ENCODE data around the gene DNAH17. TPM values are rescaled to one million over a fixed set of nuclear protein-coding genes. Genes with fewer than 3 reads are reported as not detected.

Gene DNAH17
- polyA plus RNA-seq, 1 of the 3 experiments (the other 2 are of a cell fraction) = not detected

GRCh38 chr17:78458091-78458490 lies 119.1 kb downstream of the DNAH17 start:
- Histone ChIP-seq H3K27ac (ENCODE audit: low read depth in 2 of 2, low read length in 1 of 2) (no peak overlapping the region), H2AFZ (ENCODE audit: low read depth) (no peak overlapping the region), H3K36me3 (replicated peaks in 1 of 2; ENCODE audit: control insufficient read depth in 1 of 2, insufficient read depth in 2 of 2, low read length in 1 of 2) (no peaks in the 10 kb centered on the region), H3K27me3 (ENCODE audit: insufficient read depth) (no peaks in the 10 kb centered on the region), H3K4me3 (ENCODE audit: low read depth in 2 of 2, low read length in 1 of 2) (no peak overlapping the region), H3K4me1 (ENCODE audit: control insufficient read depth in 1 of 2, insufficient read depth in 2 of 2, low read depth in 1 of 2, low read length in 1 of 2) (no peaks in the 10 kb centered on the region; a peak in 1 of 4 replicates), H3K9ac (no peak overlapping the region), H3K4me2 (no peak overlapping the region), H3K9me2 (no peaks in the 10 kb centered on the region), H3F3A (replicated peaks; ENCODE audit: insufficient read depth) (no peaks in the 10 kb centered on the region), H4K20me1 (ENCODE audit: insufficient read depth) (no peaks in the 10 kb centered on the region), H3K9me3 (no peaks in the 10 kb centered on the region), H3K79me2 (ENCODE audit: insufficient read depth) (no peaks in the 10 kb centered on the region)
- ChIA-PET POLR2A (no interaction called here), CTCF (interaction anchor here (1.0 to 1.3 kb wide), 3 partner anchors 12 to 250 kb away, joined by 3 to 6 read pairs (median 4); no protein-coding TSS in a partner anchor)
- no peak for TF ChIP-seq TAF1 (IDR thresholded peaks at IDR 0.05; ENCODE audit: borderline replicate concordance, low read depth, low read length)
- no peak for TF ChIP-seq YY1 (IDR thresholded peaks at IDR 0.05; ENCODE audit: low read depth)
- TF ChIP-seq SMC3 (IDR thresholded peaks at IDR 0.05; ENCODE audit: low read depth, low read length) = no peak
- TF ChIP-seq MAX (IDR thresholded peaks at IDR 0.05; ENCODE audit: low read depth) = no peak
- no peak for TF ChIP-seq GATA2 (CRISPR knock-in tag; IDR thresholded peaks at IDR 0.05)
- TF ChIP-seq REST (IDR thresholded peaks at IDR 0.05; ENCODE audit: low read depth, low read length) = no peak
- TF ChIP-seq CHD2 (IDR thresholded peaks at IDR 0.05; ENCODE audit: low read length, partially characterized antibody) = no peak
- no peak for TF ChIP-seq ZBTB33 (IDR thresholded peaks at IDR 0.05; ENCODE audit: borderline replicate concordance, low read depth)
- no peak for TF ChIP-seq FOXM1 (IDR thresholded peaks at IDR 0.05; ENCODE audit: low read depth)
- DNase-seq = no peak
- WGBS (ENCODE audit: low lambda C conversion rate) = 72% methylated on average over 10 of the region's 10 CpGs

GRCh38 chr17:78454346-78454745 lies 122.8 kb downstream of the DNAH17 start:
- Histone ChIP-seq H3K4me2 (no peak overlapping the region), H3K4me3 (ENCODE audit: low read depth in 2 of 2, low read length in 1 of 2) (no peak overlapping the region), H3F3A (replicated peaks; ENCODE audit: insufficient read depth) (no peaks in the 10 kb centered on the region), H2AFZ (ENCODE audit: low read depth) (no peak overlapping the region), H3K36me3 (replicated peaks in 1 of 2; ENCODE audit: control insufficient read depth in 1 of 2, insufficient read depth in 2 of 2, low read length in 1 of 2) (no peaks in the 10 kb centered on the region), H3K9ac (no peak overlapping the region), H3K27me3 (ENCODE audit: insufficient read depth) (no peaks in the 10 kb centered on the region), H3K9me3 (no peaks in the 10 kb centered on the region), H3K79me2 (ENCODE audit: insufficient read depth) (no peaks in the 10 kb centered on the region), H3K27ac (ENCODE audit: low read depth in 2 of 2, low read length in 1 of 2) (no peak overlapping the region), H3K4me1 (ENCODE audit: control insufficient read depth in 1 of 2, insufficient read depth in 2 of 2, low read depth in 1 of 2, low read length in 1 of 2) (no peaks in the 10 kb centered on the region; a peak in 1 of 4 replicates), H3K9me2 (no peaks in the 10 kb centered on the region), H4K20me1 (ENCODE audit: insufficient read depth) (no peaks in the 10 kb centered on the region)
- CTCF ChIA-PET = interaction anchor here (2.9 kb wide), 1 partner anchor 32 kb away, joined by 8 read pairs; no protein-coding TSS in a partner anchor
- no peak for DNase-seq
- POLR2A ChIA-PET = interaction anchor here (0.6 kb wide), 1 partner anchor 192 kb away, joined by 3 read pairs; no protein-coding TSS in a partner anchor
- WGBS (ENCODE audit: low lambda C conversion rate) = 91% methylated on average over 18 of the region's 20 CpGs
- TF ChIP-seq FOSL2 (IDR thresholded peaks at IDR 0.05; ENCODE audit: borderline replicate concordance, low read depth) (no peak), USF1 (IDR thresholded peaks at IDR 0.05; ENCODE audit: borderline replicate concordance, low read depth) (no peak), POLR2AphosphoS5 (IDR thresholded peaks at IDR 0.05; ENCODE audit: low read depth, low read length) (no peak), RAD21 (IDR thresholded peaks at IDR 0.05; ENCODE audit: low read length) (no peak), GATA2 (CRISPR knock-in tag; IDR thresholded peaks at IDR 0.05) (no peak), TEAD4 (IDR thresholded peaks at IDR 0.05; ENCODE audit: borderline replicate concordance, insufficient read depth) (no peak), ZBTB33 (IDR thresholded peaks at IDR 0.05; ENCODE audit: borderline replicate concordance, low read depth) (no peak), MAX (IDR thresholded peaks at IDR 0.05; ENCODE audit: low read depth) (no peak), GABPA (IDR thresholded peaks at IDR 0.05; ENCODE audit: low read depth) (no peak)

All from SK-N-SH (cell line).